Stimulated activated naive CD4-positive, alpha-beta T cell treated with Interleukin-2 at 50 U/mL for 16 hours (primary cell): ENCODE results near the gene CBLN2.

ENCODE experiments used
- DNase-seq: peaks from one replicate; lab custom pipeline; 2025; lab: John Stamatoyannopoulos, UW

Gene CBLN2

DNA sequence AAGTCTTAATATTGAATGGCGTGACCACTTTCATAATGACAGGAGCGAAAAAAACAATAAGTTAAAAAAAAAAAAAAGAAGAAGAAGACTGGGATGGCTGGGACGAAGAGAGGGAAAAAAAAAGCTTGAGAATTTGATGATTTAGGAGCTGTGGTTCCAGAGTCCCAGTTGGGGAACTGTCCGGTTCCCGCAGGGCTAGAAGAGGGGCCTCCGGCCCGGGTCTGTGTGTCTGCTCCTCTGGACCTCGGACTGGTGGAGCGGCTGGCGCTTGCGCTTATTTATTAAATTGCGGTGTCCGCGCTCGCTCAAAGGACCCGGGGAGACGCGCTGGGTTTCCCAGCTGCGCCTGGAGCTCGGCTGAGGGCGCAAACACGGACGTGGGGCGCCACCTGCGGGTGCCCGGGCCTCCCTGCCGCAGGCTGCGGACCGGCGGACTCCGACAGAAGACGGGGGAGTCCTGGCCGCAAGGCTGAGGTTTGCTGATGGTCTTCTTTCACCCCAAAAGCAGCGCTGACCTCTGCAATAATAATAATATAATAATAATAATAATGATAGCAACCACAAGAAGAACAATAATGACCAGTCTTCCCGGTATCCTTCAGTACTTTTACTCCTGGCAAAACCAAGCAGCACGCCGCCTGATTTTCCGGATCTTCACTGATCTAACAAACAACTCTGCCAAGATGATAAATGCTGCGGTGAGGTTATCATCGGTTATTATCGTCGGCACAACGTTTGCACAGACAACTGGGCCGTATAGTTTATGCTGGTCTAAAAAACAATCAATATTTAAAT is at the start of gene CBLN2:
CBLN2 (minus strand) TSS at position 251 of the 795 bp plus-strand sequence. CDS start 2,182 bp downstream, outside the sequence.
- no peak for DNase-seq

DNA sequence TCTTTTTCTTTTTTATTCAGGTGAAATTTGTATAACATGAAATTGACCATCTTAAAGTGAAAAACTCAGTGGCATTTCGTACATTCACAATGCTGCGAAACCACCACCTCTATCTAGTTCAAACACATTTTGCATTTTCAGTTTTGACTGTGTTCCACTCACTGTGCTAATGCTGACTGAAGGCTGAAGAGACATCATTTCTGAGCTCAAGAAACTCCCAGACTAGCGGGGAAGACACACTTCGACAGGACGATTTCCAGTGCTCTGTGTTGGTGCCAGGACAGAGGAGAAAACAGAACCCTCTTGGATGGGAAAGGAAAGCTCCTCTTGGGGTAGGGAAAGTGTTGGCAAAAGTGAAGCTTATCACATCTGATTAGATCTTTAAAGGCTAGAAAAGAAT is 44.2 kb upstream of the CBLN2 start:
- DNase-seq, result no peak

DNA sequence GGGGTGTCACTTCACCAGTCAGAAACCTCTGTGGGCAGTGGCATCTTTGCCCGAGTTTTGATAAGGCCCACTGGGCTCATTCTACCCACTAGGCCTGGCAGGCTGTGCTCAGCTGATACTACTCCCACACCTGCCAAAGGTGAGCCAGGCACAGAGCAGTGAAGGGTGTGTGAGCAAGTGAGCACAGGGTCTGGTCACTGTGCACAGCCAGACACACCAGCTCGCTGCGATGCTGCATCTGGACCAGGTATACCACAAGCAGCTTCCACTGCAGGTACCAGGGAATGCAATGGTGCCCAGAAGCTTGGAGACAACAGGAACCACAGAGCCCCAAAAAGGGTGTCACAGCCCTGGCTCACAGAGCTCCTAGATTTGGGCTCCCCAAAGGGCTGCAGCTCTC is 40.6 kb upstream of the CBLN2 start:
- no peak for DNase-seq

DNA sequence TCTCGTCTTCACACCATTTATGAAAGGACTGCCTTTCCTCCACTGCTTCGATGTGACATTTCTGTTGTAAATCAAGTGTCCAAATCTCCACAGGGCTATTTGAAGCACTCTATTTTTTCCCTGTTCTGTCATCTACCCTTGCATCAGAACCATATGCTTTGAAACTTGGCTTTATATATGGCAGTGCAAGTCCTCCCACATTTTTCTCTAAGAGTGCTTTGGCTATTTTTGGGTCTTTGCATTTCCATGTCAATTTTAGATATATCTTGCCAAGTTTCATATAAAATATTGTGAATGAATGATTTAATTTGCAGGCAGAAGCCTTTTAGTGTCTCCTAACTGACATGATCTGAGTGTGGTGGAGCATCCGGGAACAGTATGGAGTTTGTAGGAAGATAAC is 37.8 kb upstream of the CBLN2 start:
- DNase-seq, result no peak

DNA sequence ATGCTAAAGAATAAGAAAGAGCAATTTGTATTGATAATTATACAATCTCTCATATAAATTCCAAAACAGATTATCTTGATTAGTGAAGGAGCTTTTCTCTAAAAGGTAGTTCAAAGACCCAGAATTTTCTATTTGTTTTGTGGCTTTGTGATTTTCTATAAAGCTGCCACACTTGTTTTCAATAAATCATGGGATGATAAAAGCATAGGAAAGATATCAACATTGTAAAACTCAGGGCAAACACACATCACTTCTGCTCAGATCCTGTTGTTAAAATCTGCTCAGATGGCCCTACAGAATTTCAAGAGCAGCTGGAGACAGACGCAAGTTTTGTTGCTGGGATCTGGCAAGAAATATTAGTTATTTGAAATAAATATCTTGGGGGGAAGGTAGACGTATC is 28.8 kb upstream of the CBLN2 start:
- DNase-seq, result no peak

- DNase-seq, result no peak
Measured at GRCh38 chr18:72566290-72566689, 22.1 kb upstream of the CBLN2 start.

- DNase-seq, result no peak
Measured at GRCh38 chr18:72555968-72556367, 11.8 kb upstream of the CBLN2 start.

GRCh38 chr18:72555101-72555500 is 11.0 kb upstream of the CBLN2 start:
- no peak for DNase-seq

DNA sequence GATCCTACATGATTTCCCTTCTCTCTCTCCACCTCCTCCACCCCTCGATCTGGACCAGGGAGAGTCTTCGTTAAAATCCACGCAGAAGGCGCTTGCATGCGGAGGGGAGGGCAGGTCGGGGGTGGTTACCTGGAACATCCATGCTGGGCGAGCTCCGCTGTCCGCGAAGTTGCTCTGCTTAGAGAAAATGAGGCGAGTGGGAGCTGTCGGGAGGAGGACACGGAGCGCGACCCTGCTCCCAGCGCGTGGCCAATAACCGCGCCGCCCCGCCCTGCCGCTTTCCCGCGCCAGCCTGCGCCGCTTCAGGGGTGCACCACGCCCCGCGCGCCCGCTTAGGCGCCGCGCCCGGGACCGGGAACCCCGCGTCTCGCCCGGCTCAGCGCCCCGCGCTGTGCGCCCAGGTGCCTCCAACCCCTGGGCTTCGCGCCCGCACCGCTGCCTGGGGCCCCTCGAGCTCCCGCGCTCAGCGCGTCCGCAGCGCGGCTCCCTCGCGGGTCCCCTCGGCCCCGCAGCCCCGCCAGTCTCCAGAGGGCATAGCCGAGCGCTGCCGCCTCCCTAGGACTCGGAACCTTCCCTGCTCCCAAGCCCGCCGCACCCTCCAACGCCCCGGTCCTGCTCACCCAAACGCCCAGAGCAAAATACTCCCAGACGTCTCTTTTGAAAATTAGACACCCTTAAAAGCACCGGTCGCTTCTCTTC is 636 bp downstream of the CBLN2 start:
- DNase-seq, result no peak

DNA sequence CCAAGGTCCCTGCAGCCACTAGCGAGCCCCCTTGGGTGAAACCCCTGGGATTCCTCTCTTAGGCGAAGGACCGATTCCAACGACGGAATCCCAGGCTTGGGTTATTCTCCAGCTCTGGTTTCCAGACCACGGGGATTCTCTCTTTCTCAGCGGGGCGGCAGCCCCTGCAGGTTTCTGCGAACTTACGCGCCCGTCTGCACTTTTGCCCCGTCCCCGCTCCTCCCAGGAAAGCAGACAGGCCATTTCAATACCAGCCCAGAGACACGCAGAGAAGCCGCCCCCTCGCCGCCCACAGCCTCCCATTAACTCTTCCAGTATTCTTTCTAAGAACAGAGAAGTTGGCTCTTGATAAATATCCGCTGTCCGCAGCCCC is 1.2 kb downstream of the CBLN2 start:
- DNase-seq, result no peak

- DNase-seq, result no peak
Measured at GRCh38 chr18:72542342-72542741, 1.8 kb downstream of the CBLN2 start.

DNA sequence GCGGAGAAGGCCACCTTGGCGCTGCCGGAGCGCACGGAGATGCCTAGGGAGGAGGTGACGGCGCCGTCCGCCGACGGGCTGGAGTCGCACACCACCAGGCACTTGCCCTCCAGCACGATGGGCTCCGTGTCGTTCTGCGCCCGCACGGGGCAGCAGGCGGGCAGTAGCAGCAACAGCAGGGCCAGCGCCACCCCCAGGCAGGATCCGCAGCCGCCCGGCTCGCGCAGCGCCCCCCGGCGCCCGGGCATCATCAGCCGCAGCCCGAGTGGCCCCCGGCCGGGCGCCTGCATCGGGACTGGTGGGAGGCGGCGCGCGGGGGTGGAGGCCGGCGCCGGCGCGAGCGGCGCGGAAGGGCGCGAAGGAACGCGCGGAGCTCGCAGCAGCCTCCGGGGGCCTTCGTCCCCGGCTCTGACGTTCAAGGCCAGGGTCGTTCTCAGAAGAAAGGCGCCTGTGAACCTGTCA is 2.2 kb downstream of the CBLN2 start:
- no peak for DNase-seq

- no peak for DNase-seq
Measured at GRCh38 chr18:72539901-72540300, 4.2 kb downstream of the CBLN2 start.

GRCh38 chr18:72530622-72531021 is 13.5 kb downstream of the CBLN2 start:
- no peak for DNase-seq

GRCh38 chr18:72504866-72505265 is 39.3 kb downstream of the CBLN2 start:
- DNase-seq, result no peak

DNA sequence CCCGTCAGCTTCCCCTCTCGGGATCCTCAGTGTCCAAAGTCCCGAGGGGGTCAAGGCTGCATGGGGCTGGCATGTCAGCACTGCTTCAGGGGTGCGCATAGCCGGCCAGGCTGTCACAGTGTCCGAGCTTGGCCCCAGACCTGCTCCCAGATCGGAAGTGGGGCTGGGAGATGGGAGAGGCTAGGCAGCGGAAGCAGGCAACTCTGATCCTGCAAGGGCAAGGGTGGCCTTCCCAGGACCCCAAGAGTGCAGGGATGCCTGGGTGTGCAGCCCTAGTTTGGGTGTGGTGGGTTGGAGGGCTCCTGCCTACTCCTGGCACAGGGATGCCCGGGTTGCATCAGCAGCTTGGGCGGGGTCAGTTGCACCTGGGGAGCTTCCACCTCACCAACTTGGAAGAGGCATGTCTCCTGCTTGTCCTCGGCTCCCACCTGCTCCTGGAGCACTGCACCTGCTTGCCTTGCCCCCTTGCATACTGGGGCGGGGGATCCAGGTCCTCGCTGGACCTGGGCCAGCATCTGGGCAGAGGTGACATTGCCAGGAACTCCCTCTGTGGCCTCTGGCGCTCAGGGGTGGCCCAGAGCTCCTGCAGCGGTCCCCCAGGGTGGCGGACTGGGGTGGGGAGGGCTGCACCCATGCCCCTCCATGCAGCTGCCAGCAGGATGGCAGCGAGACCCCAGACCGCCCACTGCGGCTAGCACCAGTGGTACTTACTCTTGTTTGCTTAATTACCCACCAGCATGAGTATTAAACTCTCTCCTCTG is 41.3 kb downstream of the CBLN2 start:
- no peak for DNase-seq

GRCh38 chr18:72492497-72492896 is 51.6 kb downstream of the CBLN2 start:
- DNase-seq, result no peak
